ENCODE data around the gene SETD1A. TPM values are rescaled to one million over a fixed set of nuclear protein-coding genes. Genes with fewer than 3 reads are reported as not detected.

The SETD1A gene
- total RNA-seq, 2 donors from 2014 or later: 11.8 to 17.7 TPM

GRCh38 chr16:30949650-30950515 lies 7.7 kb upstream of the SETD1A start:
- intact Hi-C loops (cut with DNase I): no loop called here
- DNase-seq (ENCODE audit: low spot score): peak; percentile 95

- DNase-seq (ENCODE audit: low spot score): no peak
- intact Hi-C loops (cut with DNase I): no loop called here
Observed at GRCh38 chr16:30950516-30951065, 7.0 kb upstream of the SETD1A start.

- intact Hi-C loops (cut with DNase I): no loop called here
- DNase-seq (ENCODE audit: low spot score): no peak
Observed at GRCh38 chr16:30951193-30951592, 6.4 kb upstream of the SETD1A start.

DNA sequence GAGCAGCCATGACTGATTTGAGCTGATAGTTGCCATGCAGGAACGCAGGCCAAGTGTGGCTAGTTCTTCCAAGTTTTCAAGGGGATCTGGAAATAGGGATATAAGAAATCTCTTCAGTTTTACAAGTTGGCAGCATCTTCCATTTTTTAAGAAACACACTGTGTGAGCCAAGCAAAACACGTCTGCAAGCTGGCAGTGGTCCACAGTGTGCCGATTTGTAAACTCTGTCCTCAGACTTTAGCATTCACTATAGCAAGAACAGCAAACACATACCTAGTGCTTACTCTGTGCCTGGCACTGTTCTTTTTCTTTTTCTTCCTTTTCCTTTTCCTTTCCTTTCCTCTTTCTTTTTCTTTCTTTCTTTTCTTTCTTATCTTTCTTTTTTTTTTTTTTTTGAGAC lies 5.8 kb upstream of the SETD1A start:
- intact Hi-C loops (cut with DNase I): no loop called here
- peak; percentile 92 for DNase-seq (ENCODE audit: low spot score)

GRCh38 chr16:30953111-30953510 lies 4.4 kb upstream of the SETD1A start:
- no peak for DNase-seq (ENCODE audit: low spot score)
- intact Hi-C loops (cut with DNase I): no loop called here

- intact Hi-C loops (cut with DNase I): no loop called here
- no peak for DNase-seq (ENCODE audit: low spot score)
Observed at GRCh38 chr16:30953511-30954124, 3.9 kb upstream of the SETD1A start.

DNA sequence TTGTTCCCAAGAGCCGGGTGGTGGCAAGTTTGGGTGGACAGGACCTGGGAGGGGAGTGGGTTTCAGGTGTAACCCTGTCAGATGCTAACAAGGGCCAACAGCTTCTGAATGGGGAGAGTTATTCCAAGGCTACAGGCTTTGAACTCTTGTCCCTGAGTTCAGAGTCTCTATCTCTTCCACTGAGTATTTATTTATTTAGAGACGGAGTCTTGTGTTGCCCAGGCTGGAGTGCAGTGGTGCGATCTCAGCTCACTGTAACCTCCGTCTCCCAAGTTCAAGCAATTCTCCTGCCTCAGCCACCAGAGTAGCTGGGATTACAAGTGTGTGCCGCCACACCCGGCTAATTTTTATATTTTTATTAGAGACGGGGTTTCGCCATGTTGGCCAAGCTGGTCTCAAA lies 2.6 kb upstream of the SETD1A start:
- intact Hi-C loops (cut with DNase I): no loop called here

DNA sequence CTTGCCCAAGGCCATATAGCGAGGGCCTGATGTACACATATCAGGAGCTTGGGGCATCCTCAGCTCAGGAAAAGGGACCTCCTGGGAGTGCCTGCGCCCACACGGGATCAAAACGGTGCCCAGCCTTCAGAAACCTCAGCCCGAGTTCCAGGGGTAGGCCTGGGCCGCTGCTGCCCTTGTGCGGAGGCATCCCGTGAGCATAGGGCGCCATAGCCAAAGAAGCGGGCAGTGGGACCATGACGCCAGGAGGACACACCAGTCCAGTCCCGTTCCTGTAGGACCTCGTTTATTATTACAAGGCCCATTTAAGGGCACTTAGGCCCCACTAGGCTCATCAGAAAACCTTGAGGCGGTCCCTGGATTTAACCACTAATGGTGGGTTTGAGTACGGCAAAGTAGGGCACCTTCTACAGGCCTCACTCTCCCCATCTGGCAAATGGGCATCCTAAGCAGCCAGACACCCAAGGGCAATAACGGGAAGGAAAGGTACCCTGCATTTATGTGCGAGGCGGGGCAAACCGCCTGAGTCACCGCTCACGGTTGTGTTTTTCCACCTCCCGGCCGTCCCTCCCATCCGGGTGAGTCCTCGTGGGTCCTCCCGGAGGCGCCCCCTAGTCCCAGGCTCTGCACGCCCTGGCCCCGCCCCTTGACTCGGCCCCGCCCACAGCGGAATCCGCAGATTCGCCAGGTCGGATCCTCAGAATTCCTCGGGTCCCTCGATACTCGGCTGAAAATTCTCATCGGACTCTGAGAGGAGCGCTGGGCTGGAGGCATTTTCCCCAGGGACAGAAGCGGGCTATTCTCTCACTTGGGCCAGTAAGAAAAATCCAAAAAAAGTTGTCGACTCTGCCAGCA lies 726 bp upstream of the SETD1A start:
- intact Hi-C loops (cut with DNase I): no loop called here
- peak; percentile 96 for DNase-seq (ENCODE audit: low spot score)

More for the DNA sequence above, 2.6 kb upstream of the SETD1A start:
- no peak for DNase-seq (ENCODE audit: low spot score)

DNA sequence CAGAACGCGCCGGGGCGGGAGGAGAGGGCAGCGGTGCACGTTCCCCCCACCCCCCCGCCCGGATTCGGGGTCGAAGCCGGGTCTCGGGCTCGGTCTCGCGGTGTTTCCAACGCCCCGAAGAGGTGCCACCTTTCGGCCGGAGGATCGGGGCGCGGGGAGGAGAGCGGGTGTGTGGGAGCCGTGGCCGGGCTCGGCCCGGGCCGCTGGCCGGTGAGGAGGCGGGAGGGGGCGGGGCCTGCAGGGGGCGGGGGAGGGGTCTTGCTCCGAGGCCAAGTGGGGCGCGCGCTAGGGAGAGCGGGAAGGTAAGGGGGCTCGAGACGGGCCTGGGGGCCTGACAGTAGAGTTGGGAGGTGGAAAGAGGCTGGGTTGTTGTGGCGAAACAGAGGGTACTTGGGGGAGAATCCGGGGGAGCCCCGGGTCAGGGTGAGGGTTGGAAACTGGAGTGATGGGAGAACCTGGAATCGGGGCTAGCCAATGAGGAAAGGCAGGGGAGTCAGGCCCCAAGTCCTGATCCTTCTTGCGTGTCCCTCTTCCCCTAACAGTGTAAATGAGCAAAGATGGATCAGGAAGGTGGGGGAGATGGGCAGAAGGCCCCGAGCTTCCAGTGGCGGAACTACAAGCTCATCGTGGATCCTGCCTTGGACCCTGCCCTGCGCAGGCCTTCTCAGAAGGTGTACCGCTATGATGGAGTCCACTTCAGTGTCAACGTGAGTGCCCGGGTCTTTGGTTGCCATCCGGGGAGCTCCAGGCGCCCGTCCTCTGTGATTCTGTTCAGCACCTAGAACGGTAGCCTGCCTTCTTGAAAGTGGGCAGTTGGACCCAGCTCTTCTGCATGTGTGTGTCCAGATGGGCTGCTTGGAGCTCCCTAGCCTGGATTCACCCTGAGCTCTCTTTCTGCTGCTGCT lies 873 bp downstream of the SETD1A start:
- DNase-seq (ENCODE audit: low spot score): peak; percentile 86
- intact Hi-C loops (cut with DNase I): no loop called here

GRCh38 chr16:30961384-30961783 lies 3.8 kb downstream of the SETD1A start:
- no peak for DNase-seq (ENCODE audit: low spot score)
- intact Hi-C loops (cut with DNase I): no loop called here

DNA sequence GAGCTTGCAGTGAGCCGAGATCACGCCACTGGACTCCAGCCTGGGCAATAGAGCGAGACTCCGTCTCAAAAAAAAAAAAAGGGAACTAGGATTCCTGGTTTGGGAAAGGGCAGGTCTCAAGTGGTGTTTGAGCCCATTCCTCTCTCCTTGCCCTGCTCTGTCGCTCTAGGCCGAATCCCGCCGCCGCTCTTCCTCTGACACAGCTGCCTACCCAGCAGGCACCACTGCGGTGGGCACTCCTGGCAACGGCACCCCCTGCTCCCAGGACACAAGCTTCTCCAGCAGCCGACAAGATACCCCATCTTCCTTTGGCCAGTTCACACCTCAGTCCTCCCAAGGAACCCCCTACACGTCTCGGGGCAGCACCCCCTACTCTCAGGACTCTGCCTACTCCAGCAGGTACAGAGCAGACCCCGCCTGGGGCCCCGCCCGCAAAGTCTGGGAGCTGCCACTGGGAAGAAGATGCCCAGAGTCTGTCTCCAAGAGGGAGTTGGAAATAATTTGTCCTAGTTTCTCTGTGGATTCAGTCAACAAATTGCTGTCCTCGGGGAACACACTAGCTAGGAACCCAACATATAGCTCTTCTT lies 6.5 kb downstream of the SETD1A start:
- intact Hi-C loops (cut with DNase I): no loop called here
- DNase-seq (ENCODE audit: low spot score): no peak

- intact Hi-C loops (cut with DNase I): no loop called here
- DNase-seq (ENCODE audit: low spot score): no peak
Observed at GRCh38 chr16:30964574-30965226, 7.1 kb downstream of the SETD1A start.

DNA sequence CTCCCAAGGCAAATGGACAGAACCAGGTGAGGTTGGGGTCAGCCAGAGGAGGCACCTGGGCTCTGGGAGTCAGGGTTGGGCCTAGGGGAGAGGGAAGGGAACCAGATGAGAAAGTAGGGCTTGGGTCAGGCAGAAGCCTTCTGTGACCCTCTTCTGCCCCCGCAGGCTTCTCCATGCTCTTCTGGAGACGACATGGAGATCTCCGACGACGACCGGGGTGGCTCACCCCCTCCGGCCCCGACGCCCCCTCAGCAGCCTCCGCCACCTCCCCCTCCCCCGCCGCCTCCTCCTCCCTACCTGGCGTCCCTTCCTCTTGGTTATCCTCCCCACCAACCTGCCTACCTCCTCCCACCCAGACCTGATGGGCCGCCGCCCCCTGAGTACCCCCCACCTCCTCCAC lies 7.9 kb downstream of the SETD1A start:
- no peak for DNase-seq (ENCODE audit: low spot score)
- intact Hi-C loops (cut with DNase I): no loop called here

DNA sequence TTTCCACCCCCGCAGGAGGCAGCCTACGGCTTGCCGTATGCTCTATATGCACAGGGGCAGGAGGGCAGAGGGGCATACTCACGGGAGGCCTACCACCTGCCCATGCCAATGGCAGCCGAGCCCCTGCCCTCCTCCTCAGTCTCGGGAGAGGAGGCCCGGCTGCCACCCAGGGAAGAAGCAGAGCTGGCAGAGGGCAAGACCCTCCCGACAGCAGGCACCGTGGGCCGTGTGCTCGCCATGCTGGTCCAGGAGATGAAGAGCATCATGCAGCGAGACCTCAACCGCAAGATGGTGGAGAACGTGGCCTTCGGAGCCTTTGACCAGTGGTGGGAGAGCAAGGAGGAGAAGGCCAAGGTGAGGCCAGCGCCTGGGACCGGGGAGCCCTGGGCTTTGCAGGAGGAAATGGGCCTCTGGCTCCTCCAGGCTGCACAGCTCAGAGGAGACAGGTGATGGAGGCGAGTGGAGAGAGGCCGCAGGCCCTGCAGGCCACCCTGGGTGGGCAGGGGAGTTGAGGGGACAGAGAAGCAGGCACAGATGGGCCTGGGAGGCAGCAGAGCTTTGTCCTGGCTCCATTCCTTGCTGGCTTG lies 8.6 kb downstream of the SETD1A start:
- intact Hi-C loops (cut with DNase I): no loop called here
- no peak for DNase-seq (ENCODE audit: low spot score)

DNA sequence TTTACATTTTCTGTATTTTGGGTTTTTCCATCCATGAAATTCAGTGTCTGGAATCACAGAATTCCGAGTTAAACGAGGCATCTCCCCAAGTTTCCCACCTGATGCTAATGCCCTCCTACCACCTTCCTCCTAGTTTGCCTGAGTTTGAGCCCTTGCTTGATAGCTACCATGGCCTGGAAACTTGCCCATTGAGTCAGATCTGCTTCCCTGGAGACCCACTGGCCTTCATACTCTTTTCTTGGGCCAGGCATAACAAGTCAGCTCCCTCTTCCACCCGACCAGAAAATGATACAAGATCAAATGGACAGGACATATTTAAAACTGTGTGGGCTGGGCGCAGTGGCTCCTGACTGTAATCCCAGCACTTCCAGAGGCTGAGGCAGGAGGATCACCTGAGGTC lies 10.2 kb downstream of the SETD1A start:
- no peak for DNase-seq (ENCODE audit: low spot score)
- intact Hi-C loops (cut with DNase I): no loop called here

DNA sequence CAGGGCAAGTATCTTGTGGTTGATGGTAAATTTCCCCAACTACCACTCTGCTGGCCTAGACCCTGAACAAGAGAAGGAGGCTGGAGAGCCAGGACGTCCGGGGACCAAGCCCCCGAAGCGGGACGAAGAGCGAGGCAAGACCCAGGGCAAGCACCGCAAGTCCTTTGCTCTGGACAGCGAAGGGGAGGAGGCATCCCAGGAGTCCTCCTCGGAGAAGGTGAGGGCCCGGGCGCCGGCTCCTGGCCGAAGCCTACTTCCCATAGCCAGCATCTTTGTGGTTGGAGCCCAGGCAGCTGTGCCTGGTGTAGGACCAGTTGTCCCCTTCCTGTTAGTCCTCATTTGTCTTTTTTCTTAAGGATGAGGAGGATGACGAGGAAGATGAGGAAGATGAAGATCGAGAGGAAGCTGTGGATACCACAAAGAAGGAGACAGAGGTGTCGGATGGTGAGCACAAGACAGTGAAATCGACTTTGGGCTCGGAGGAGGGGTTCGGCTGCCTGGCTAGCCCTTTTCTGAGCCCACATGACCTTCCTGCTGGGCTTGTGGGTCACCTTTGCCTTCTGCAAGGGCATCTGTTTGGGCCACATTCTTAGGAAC lies 11.8 kb downstream of the SETD1A start:
- DNase-seq (ENCODE audit: low spot score): no peak
- intact Hi-C loops (cut with DNase I): no loop called here

DNA sequence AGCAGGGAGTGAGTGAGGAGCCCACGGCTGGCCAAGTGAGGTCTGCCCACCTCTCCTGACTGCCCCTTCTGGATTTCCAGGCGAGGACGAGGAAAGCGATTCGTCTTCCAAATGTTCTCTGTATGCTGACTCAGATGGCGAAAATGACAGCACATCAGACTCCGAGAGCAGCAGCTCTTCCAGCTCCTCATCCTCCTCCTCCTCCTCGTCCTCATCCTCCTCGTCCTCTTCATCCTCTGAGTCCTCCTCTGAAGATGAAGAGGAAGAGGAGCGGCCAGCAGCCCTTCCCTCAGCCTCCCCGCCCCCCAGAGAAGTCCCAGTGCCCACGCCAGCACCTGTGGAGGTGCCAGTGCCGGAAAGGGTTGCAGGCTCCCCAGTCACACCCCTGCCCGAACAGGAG lies 13.7 kb downstream of the SETD1A start:
- intact Hi-C loops (cut with DNase I): no loop called here
- DNase-seq (ENCODE audit: low spot score): no peak

Data from posterior vena cava (tissue), 2 donors.